NCI-H2081 (cell line): ENCODE results near the gene SNX32.
A peak's percentile ranks its signal among the peaks of the same experiment; 100 is the strongest.

Experiments
- DNase-seq, 2 experiments: peaks; one replicate each; lab custom pipeline; 2025; lab: John Stamatoyannopoulos, UW

Gene SNX32

DNA sequence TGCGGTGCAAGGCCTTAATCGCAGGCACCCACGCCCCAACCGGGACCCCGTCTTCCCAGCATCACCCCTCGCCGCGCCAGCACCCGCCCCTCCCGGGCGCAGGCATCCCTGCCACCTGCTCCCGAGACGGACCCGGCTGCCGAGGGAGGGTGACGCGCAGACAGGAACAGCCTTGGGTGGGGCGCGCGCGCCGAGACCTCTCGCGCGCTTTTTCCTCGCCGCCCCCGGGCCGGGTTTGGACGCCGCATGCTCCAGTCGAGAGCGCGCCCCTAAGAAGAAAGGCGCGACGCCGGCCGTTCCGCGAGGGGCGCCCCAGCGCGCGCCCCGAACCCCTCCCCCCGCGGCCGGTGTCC is 23.7 kb downstream of the SNX32 start:
- no peak for DNase-seq

- DNase-seq: peak; percentile 97 to 98
Measured at GRCh38 chr11:65857853-65858680, 24.3 kb downstream of the SNX32 start, which contains the start of gene CFL1. Gene CFL1 (minus strand): TSS chr11:65858180. CDS start chr11:65858099, 81 bp downstream.

GRCh38 chr11:65858681-65859087 is 24.9 kb downstream of the SNX32 start:
- no peak for DNase-seq

DNA sequence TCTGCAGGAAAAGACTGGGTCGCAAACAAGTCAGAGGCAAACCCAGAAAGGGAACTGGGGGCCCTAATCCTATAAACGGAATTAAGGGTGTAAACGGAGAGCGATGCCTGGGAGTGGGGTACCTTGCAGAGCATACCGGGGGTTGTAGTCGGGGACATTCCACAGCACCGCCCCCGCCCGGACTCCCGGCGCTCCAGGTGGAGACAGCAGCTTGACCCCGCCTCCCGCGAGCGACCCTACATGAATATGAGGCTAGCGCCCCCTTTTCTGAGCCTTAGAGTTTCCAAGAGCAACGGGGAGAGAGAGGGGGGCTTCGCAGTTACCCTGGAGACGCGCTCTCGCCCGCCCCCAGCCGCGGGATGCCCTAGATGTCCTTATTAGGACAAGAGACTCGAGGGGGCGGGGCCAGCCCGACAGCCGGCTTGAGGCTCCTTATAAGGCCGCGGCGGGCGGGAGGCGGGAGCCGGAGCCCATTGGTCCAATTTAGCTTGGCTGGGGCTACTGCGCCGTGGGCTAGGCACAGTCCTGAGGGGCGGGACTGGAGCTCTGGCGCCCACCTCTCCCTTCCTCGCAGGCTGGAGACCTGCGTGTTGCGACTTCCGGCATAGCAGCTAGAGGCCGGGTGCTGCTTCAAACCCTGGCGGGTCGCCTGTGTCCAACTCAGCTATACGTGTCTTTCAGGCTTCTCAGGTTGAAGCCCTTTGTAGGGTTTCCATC is 25.5 kb downstream of the SNX32 start:
- peak; percentile 98 to 99 for DNase-seq

- DNase-seq: no peak
Measured at GRCh38 chr11:65859812-65860277, 26.1 kb downstream of the SNX32 start.

DNA sequence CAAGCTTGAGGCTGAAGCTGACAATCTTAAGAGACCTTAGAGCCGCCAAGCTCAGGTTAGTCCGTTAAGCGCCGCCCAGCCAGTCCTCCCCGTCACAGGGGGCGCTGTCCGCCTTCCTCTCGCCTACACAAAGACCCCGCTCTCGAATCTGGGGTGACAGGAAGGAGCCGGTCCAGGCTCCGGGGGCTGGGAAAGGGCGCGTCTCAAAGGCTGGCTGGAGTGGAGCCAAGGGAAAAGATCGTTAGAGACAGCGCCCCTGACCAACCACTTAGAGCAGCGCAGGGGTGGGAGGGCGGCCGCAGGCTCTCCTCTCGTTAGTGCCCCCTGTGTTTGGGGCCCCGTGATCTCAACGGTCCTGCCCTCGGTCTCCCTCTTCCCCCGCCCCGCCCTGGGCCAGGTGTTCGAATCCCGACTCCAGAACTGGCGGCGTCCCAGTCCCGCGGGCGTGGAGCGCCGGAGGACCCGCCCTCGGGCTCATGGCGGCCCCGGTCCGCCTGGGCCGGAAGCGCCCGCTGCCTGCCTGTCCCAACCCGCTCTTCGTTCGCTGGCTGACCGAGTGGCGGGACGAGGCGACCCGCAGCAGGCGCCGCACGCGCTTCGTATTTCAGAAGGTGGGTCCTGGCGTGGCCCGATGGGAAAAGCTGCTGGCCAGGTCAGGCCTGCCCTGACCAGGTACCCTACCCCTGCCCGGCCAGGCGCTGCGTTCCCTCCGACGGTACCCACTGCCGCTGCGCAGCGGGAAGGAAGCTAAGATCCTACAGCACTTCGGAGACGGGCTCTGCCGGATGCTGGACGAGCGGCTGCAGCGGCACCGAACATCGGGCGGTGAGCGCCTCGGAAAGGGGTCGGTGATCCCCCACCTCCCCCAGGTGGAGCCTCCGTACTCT is 26.8 kb downstream of the SNX32 start, which contains the start of gene MUS81:
Gene MUS81 (plus strand): TSS at position 156 of the 887 bp plus-strand sequence. CDS start 321 bp downstream, at position 477.
- peak; percentile 95 to 98 for DNase-seq

DNA sequence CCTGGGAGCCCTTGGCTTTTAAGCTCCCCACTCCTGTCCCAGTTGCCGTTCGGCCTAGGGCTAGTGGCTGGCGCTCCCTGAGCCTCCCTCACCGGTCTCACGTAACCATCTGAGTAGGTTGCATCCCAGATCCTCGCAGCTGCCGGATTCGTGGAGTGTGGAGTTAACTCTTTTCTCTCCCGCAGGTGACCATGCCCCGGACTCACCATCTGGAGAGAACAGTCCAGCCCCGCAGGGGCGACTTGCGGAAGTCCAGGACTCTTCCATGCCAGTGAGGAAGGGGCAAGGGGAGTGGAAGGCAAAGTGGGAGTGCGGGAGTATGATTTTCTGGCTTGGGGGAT is 27.4 kb downstream of the SNX32 start:
- DNase-seq: peak in 1 of 2 experiments; percentile 29

GRCh38 chr11:65861533-65862183 is 27.9 kb downstream of the SNX32 start:
- DNase-seq: no peak

DNA sequence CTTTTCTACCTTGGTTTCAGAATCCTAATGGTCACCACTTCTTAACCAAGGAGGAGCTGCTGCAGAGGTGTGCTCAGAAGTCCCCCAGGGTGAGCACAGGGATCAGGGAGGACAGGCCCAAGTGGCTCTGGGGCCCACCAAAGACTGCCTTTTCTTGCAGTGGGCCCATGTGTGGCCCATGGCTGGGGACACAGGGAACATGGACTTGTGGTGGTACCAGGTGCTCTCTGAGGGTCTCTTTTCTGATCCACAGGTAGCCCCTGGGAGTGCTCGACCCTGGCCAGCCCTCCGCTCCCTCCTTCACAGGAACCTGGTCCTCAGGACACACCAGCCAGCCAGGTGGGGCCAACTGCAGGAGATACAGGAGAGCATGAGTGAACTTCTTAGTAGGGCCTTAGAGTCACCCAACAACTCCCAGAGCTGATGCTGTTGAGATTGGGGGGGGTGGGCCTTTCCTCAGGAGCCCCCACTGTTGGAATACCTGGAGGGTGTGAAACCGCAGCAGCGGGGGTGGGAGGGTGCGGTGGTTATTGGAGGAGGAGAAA is 28.5 kb downstream of the SNX32 start:
- no peak for DNase-seq

DNA sequence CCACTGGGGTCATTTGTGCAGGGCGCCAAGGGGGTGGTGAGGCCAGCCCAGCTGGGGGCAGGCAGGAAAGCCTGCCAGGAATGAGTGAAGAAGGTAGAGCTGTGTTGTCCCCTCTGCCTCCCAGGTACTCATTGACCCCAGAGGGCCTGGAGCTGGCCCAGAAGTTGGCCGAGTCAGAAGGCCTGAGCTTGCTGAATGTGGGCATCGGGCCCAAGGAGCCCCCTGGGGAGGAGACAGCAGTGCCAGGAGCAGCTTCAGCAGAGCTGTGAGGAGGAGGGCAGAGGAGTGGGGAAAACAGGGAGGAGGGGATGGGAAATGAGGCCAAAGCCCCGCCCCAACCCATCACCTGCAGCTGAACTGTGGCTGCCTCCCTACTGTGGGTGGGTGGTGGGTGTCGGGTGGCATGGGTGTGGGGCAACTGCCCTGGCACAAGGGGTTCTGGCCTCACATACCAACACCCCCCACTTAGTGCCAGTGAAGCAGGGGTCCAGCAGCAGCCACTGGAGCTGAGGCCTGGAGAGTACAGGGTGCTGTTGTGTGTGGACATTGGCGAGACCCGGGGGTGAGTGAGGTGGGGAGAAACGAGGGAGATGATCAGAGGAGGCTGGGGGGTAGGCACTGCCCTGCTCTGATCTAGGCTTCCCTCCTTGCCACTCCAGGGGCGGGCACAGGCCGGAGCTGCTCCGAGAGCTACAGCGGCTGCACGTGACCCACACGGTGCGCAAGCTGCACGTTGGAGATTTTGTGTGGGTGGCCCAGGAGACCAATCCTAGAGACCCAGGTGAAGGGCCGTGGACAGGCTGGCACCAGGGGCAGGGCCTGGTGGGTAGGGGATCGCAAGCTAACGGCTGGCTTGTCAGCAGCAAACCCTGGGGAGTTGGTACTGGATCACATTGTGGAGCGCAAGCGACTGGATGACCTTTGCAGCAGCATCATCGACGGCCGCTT is 29.5 kb downstream of the SNX32 start:
- DNase-seq: no peak

DNA sequence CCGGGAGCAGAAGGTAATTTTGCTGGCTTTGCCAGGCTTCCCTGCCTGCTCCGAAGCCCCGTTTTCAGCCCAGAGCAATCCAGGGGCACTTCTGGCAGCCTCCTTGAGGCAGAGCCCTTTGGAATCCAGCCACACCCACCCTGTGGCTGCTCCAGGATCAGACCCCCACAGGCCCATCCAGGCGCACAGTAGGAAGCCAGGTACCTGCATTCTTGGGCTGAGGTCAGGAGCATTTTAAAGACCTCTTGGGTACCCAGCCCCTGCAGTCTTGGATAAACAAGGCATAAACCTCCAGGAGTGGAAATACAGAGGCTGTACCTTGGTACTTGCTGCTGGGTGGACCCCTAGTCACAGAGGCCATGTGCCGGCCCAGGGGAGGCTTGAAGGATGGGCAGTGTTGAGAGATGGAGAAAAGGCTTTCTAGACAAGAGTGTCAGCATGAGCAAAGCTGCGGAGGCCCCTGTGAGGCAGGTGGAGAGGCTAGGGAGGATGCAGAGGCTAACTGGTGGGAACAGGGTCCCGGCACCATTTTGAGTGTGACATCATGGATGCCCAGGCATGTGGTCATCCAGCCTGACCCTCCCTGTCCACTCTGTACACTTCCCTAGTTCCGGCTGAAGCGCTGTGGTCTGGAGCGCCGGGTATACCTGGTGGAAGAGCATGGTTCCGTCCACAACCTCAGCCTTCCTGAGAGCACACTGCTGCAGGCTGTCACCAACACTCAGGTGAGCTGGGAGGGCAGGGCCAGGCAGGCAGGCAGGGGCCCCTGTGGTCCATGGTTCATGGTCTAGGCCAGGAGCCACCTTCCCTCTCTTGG is 30.3 kb downstream of the SNX32 start:
- DNase-seq: no peak

- no peak for DNase-seq
Measured at GRCh38 chr11:65864706-65865471, 31.1 kb downstream of the SNX32 start.

DNA sequence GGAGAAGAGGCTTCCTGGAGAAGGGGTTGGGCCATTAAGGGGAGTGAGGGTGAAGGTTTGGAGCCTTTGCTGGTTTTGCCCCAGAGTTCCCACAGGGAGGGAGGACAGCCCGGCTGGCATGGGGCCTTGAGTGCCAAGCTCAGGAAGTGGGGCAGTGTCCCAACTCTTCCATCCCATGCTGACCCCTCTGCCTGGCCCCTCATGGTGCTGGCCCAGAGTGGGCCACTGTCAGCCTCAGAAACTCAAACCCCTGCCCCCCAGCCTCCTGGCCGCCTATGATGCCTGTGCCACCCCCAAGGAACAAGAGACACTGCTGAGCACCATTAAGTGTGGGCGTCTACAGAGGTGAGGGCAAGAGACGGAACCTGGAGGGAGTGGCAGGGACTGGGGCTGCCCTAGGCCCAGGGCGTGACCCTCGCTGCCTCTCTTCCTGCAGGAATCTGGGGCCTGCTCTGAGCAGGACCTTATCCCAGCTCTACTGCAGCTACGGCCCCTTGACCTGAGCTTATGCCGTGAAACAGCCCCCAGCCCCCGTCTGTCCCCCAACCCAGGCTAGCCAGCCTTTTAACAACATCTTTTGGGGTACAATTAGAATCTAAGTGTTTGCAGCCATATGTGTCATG is 31.9 kb downstream of the SNX32 start:
- no peak for DNase-seq

DNA sequence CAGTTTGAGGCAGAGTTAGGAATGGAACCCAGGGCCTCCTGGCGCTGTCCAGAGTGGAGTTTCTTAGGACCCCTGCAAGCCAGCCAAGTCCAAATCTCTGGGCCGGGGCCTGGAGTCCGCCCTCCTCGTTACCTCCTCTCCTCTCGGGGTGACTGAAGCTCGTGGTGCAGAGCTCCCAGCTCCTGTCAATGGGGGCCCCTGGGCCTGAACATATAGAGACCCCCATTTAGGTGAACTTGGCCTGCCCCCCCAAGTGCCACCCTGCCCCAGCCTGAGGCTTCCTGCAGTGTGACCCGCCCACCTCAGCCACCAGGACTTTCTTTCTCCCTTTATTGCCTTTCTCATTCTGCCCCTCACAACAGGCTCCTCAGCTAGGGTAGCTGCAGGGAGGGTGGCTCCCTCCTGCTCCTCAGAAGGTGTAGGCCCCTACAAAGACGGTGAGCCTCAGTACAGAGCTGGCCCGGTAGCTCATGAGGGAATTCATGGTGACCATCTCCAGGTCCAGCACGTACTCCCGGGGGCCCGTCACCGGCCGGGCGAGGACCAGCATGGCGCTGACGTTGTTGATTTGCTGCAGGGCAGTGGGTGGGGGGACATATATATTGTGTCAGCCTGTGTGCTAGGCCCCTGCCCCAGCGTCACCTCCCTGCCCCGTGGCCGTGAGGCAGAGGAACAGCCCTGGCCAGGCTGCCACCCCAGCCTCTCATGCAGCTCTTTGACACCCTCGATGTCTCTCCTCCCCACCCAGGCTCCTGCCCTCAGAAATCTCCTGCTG is 32.9 kb downstream of the SNX32 start:
- no peak for DNase-seq

GRCh38 chr11:65867284-65868071 is 33.7 kb downstream of the SNX32 start:
- no peak for DNase-seq

- DNase-seq: no peak
Measured at GRCh38 chr11:65868076-65868667, 34.4 kb downstream of the SNX32 start.
